ENCODE results near the gene WDR46. TPM values are rescaled to one million over a fixed set of nuclear protein-coding genes. Genes with fewer than 3 reads are reported as not detected.

WDR46 gene, protein sequence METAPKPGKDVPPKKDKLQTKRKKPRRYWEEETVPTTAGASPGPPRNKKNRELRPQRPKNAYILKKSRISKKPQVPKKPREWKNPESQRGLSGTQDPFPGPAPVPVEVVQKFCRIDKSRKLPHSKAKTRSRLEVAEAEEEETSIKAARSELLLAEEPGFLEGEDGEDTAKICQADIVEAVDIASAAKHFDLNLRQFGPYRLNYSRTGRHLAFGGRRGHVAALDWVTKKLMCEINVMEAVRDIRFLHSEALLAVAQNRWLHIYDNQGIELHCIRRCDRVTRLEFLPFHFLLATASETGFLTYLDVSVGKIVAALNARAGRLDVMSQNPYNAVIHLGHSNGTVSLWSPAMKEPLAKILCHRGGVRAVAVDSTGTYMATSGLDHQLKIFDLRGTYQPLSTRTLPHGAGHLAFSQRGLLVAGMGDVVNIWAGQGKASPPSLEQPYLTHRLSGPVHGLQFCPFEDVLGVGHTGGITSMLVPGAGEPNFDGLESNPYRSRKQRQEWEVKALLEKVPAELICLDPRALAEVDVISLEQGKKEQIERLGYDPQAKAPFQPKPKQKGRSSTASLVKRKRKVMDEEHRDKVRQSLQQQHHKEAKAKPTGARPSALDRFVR
- 10 to 100 TPM; 31.7 to 40.3 TPM for total RNA-seq
- long read RNA-seq, donor 1, transcript WDR46-231 (15 exons, 2,358 nt) = major isoform, 14 of 23 reads
- long read RNA-seq, donor 1, partial matches to known transcripts = 4 of 23 reads
- long read RNA-seq, donor 1, other reads (novel, unspliced or antisense) = 5 of 23 reads
- long read RNA-seq, donor 2, transcript WDR46-231 (15 exons, 2,358 nt) = major isoform, 184 of 220 reads
- long read RNA-seq, donor 2, partial matches to known transcripts = 15 of 220 reads
- long read RNA-seq, donor 2, other reads (novel, unspliced or antisense) = 21 of 220 reads

DNA sequence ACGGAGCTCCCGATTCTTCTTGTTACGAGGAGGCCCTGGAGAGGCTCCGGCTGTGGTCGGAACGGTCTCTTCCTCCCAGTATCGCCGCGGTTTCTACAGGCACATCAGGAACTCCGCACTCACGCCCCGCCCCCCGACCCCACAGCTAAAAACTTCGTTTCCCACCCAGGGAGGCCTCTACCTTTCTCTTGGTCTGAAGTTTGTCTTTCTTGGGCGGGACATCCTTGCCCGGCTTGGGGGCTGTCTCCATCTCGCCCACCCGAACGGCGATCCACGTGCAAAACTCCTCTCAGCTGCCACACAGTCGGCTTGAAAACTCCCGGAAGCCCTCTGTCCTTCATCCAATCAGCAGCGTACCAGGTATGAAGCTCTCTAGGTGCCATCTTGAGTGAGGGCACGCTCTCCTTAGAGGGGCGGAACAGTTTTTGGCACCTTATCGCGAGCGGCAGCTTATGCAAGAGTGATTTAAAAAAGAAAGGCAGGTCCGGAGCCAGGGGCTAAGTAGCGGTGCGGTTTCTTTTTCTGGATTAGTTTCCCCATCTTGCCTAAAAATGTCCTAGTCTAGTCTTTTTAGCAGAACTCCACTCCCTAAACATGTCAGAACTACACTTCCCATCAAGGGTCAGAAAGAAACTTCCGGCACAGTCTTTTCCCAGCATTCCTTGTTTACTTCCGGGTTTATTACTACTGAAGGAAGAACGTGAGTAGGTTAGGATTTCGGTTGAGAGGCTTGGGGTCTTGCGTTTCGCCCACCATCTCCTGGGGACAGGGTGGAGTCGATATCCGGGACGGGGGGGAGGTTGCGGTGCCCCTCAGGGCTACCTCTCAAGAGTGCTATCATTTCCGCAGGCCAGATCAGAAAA is at the start of gene WDR46, which contains the start of gene PFDN6:
WDR46 (minus strand) TSS at position 319 of the 863 bp plus-strand sequence; CDS start at position 250, 69 bp downstream.
PFDN6 (plus strand) TSS at position 681 of the 863 bp plus-strand sequence. CDS start 256 bp downstream, outside the sequence.
- DNase-seq (ENCODE audit: low spot score) = peak; percentile 91
- intact Hi-C loops (cut with DNase I) = no loop called here

- DNase-seq (ENCODE audit: low spot score) = no peak
- intact Hi-C loops (cut with DNase I) = no loop called here
Observed at GRCh38 chr6:33336495-33336894, 47.5 kb upstream of the WDR46 start.

GRCh38 chr6:33335916-33336315 is 46.9 kb upstream of the WDR46 start:
- no peak for DNase-seq (ENCODE audit: low spot score)
- intact Hi-C loops (cut with DNase I) = no loop called here

DNA sequence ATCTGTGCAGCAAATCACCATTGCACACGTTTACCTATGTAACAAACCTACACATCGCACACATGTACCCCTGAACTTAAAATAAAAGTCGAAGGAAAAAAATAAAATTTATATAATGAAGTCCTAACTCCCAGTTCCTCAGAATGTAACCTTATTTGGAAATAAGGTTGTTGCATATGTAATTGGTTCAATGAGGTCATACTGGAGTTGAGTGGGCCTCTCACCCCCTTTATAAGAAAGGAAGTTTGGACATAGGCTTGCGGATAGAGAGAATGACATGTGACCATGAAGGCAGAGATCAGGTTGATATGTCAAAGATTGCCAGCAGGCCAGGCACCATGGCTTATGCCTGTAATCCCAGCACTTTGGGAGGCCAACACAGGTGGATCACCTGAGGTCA is 44.6 kb upstream of the WDR46 start:
- intact Hi-C loops (cut with DNase I) = no loop called here

GRCh38 chr6:33330736-33331135 is 41.7 kb upstream of the WDR46 start:
- DNase-seq (ENCODE audit: low spot score) = no peak
- intact Hi-C loops (cut with DNase I) = no loop called here

More for the DNA sequence above, 44.6 kb upstream of the WDR46 start:
- DNase-seq (ENCODE audit: low spot score) = no peak

DNA sequence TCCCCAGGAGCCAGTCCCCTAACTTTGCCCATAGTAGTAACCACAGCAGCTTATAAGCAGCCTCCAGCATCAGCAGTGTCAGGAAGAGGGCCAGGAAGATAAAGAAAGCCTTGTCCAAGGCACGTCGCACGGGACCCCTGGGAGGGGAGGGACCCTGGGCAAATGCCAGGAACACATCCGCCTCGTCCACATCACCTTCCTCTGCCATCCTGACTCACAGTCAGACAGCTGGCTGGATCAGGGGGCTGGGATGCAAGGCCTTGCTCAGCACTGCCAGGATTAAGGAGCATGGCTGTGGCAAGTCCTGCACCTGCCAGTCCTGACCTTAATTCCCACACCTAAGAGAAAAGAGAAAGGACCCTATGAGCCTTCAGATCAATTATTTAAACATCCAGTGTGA is 40.0 kb upstream of the WDR46 start:
- DNase-seq (ENCODE audit: low spot score) = no peak
- intact Hi-C loops (cut with DNase I) = no loop called here

- no peak for DNase-seq (ENCODE audit: low spot score)
- intact Hi-C loops (cut with DNase I) = no loop called here
Observed at GRCh38 chr6:33324125-33324524, 35.1 kb upstream of the WDR46 start.

DNA sequence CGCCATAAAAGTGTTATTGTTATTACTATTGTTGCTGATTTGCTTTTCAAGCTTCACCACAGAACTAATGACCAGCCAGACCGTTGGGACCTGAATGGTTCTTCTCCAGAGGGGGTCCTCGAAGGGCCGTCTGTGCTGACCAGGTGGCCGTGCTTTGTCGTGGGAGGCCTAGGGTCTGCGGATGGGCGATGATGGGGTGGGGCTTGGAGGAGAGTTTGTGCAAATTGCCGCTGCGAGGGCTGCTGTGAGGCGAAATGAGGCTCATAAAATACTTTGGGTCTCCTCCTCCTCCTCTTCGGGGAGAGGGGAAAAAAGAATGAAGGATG is 34.5 kb upstream of the WDR46 start:
- DNase-seq (ENCODE audit: low spot score) = no peak
- intact Hi-C loops (cut with DNase I) = no loop called here

GRCh38 chr6:33321227-33321626 is 32.2 kb upstream of the WDR46 start:
- intact Hi-C loops (cut with DNase I) = no loop called here
- DNase-seq (ENCODE audit: low spot score) = no peak

- peak; percentile 92 for DNase-seq (ENCODE audit: low spot score)
- intact Hi-C loops (cut with DNase I) = no loop called here
Observed at GRCh38 chr6:33320315-33321181, 31.5 kb upstream of the WDR46 start.

DNA sequence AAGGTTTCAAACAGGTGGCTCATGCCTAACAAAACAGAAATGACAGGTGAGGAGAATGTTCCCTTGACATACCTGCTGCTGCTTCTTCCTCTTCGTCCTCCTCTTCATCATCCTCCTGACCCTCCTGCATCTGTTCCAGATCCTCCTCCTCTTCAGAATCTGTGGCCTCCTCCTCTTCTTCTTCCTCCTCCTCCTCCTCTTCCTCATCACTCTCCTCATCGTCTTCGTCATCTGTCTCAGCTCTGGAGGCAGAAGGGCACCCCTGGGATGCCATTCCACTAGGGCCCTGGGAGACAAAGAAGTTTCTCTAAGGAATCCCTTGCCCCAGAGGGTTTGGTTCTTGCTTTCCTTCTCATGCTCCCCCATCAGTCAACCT is 30.9 kb upstream of the WDR46 start:
- DNase-seq (ENCODE audit: low spot score) = no peak
- intact Hi-C loops (cut with DNase I) = no loop called here

GRCh38 chr6:33318426-33319073 is 29.5 kb upstream of the WDR46 start:
- no peak for DNase-seq (ENCODE audit: low spot score)
- intact Hi-C loops (cut with DNase I) = no loop called here

GRCh38 chr6:33317669-33318425 is 28.8 kb upstream of the WDR46 start, which contains the start of gene ZBTB22:
TSS of gene ZBTB22 (minus strand) at chr6:33317744. CDS start at chr6:33316916, 828 bp downstream.
- DNase-seq (ENCODE audit: low spot score) = peak; percentile 99
- intact Hi-C loops (cut with DNase I) = no loop called here

GRCh38 chr6:33317419-33317668 is 28.3 kb upstream of the WDR46 start:
- intact Hi-C loops (cut with DNase I) = no loop called here
- DNase-seq (ENCODE audit: low spot score) = peak; percentile 88

DNA sequence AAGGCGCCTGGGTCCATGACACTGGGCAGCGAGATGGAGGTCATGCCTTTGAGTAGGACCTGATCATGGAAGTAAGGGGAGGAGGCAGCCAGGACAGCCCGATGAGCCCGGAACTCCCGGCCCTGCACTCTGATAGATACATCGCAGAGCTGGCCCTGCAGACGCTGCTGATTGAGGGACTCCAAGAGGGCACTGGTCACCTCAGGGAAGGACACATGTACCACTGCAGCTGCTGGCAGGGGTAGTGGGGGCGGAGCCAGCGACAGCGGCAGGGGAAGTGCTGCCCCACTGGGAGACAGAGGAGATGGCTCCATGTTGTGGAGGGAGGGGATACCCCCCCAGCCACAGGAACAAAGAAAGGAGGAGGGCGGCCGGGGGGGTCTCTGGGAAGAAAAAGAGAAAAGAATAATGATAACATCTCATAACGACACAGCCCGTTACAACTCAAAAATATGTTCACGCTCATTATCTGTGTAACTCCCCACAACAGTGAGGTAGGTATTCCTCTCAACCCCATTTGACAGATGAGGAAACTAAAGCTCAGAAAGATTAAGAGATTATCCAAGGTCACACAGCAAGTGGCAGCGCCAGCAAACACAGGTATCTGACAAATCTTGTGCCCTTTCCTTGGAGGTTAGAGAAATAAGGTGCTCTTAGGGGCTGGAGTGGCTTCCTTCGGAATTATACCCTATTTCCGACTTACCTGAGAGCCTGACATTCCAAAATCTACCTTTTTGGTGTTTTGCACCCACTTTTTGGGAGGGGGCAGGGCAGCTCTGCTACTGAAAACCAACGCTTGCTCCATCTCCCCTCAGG is 27.8 kb upstream of the WDR46 start:
- intact Hi-C loops (cut with DNase I) = no loop called here
- DNase-seq (ENCODE audit: low spot score) = no peak

DNA sequence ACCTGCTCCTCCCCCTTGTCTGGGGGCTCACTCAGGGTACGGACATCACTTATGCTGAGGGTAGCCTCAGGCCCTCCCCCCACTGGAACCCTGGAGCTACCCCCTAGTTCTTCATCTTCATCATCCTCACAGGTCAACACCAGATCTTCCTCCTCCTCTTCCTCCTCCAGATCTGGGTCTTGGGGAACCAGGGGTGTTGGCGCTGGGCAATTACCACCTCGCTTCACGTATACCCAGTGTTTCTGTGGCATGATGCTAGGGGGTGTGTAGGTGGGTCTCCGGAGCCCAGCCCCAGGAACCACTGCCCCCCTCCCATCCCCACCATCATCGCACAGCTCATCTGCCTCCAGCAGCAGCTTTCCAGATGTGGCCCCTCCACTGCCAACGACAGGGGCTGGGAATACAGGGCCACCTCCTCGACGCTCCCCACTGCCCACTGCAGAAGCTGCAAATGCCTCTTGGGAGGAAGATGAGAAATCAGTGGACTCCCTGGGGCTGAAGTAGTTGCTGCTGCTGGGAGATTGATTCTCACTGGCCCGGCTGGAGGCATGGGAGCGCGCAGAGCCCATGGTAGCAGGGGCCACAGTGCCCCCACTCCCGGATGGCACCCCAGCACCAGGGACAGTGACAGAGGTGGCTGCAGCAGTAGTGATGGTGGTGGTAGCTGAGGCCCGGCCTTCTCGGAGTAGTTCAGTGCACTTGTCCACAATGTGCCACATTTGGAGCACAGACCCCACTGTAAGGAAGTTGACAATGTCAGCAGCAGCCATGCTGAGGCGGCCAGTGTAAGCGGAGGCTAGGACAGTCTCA is 27.0 kb upstream of the WDR46 start:
- DNase-seq (ENCODE audit: low spot score) = peak; percentile 77
- intact Hi-C loops (cut with DNase I) = no loop called here
